Pancreas (tissue), 10 donors: Measurements from ENCODE around the gene COCH. TPM values are rescaled to one million over a fixed set of nuclear protein-coding genes. Genes with fewer than 3 reads are reported as not detected.

Experiments
- ATAC-seq, 4 donors: fragments of 200-7000 bp; cut with Tn5 transposase; one replicate each; pipeline versions ENCODE4 v1.8.0 to v1.9.1; 2020; ENCODE audit warnings: mild to moderate bottlenecking in 4 of 4, moderate library complexity in 4 of 4
- DNase-seq, 6 donors: peaks; one replicate each; pipeline ENCODE4 v3.0.0-alpha.2; 2020
- FAIRE-seq: peaks from 2 replicates; lab custom pipeline; 2012; peaks lifted over from hg19 to GRCh38; lab: Jason Lieb, UNC
- H3K27ac ChIP-seq, 4 donors: fragments of 200-600 bp; sonication (generic); 1 replicate in 3 of 4; 2 replicates in 1 of 4; pipeline versions ENCODE4 v1.5.0 to v1.8.0; 2020
- H3K27me3 ChIP-seq, 4 donors: fragments of 200-600 bp; one replicate each; pipeline ENCODE4 v1.8.0; 2021
- H3K36me3 ChIP-seq, 3 donors: fragments of 200-600 bp; sonication (generic) in 1 of 3; one replicate each; pipeline versions ENCODE4 v1.5.0 to v1.8.0; 2020 to 2021
- H3K4me1 ChIP-seq, 3 donors: fragments of 200-600 bp; one replicate each; pipeline ENCODE4 v1.8.0; 2021
- H3K4me3 ChIP-seq, 4 donors: fragments of 200-600 bp; sonication (generic) in 2 of 4; one replicate each; pipeline versions ENCODE4 v1.5.0 to v1.8.0; 2020 to 2021
- H3K9me3 ChIP-seq, 4 donors: fragments of 200-600 bp; one replicate each; pipeline ENCODE4 v1.8.0; 2021
- CTCF ChIP-seq, 4 donors: fragments of 200-600 bp; sonication (generic) in 3 of 4; IDR thresholded peaks; one replicate each; pipeline versions ENCODE4 v1.5.0 to v1.8.0; 2021; ENCODE audit warnings: antibody characterized with exemption in 4 of 4
- WGBS, 2 donors: extraction: QIAGEN DNeasy Blood & Tissue Kit; methylation state at CpG; one replicate each; pipeline ENCODE4 v1.1.7; 2013; 5-methylcytosine and 5-hydroxymethylcytosine counted together
- intact Hi-C, 3 donors: fragments of 100-400 bp; cut with DNase I; formaldehyde crosslinking; loops; one replicate each; pipeline versions ENCODE4 v1.11.1 to v1.14.2; 2022
- polyA plus RNA-seq, 2 donors: library from polyadenylated mRNA; stranded (reverse); fragments of 200-250 nt; gene quantifications; one replicate each; pipeline ENCODE4 v1.2.3, GENCODE V29; 2013
- total RNA-seq, 6 donors: library from RNA; stranded (reverse); fragmentation: NEBNext Ultra II Directional in 4 of 6; extraction: Animal tissue kit (Norgen Biotek cat#: 25700) in 4 of 6; gene quantifications; one replicate each; pipeline versions ENCODE4 v1.2.1 to v1.2.4, GENCODE V29; 2021 to 2023
- donor health status: healthy with polysubstance abuse.
- donor health status: DM: no; HTN: no; CAD: no; lungs with moderate emphysema.
- donor health status: DM: no; HTN: no; CAD: no.
- donor health status: control.
- donor health status: control.
- donor health status: Bipolar disorder and iron deficiency.
- donor health status: DM: yes; HTN: yes; CAD: no.
- donor health status: DM: no; HTN: no; CAD: no.
- donor health status: DM: no; HTN: no; CAD: no.
- donor health status: DM: yes; HTN: yes; CAD: no.

COCH gene
- total and polyA plus RNA-seq, 8 donors: 2.0 to 28.5 (median 6.2) TPM

DNA sequence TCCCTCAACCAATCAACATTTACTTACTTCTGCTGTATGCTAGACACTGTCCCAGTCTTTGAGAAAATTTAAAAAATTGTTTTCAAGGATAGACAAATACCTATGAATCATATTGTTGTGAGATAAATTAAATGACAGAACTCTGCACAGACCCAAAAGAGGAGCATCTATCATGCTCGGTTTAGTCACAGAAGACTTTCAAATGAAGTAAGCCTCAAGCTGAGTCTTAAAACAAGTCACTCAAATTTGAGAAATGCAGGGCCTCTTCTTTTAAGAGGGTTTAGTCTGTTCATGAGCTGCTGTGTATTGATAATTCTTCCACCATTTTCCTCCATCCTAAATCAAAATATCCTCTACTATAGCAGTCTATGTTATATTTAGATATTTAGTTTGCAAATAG, 24.4 kb upstream of the COCH start:
- 86 to 91% methylated on average over 1 of the region's 1 CpG for WGBS, 2 donors
- DNase-seq (no peak), FAIRE-seq (no peak), ATAC-seq (no peak)
- Histone ChIP-seq H3K4me3 (no peak overlapping the region), H3K9me3 (no peaks in the 10 kb centered on the region), H3K4me1 (no peaks in the 10 kb centered on the region), H3K36me3 (no peaks in the 10 kb centered on the region), H3K27me3 (no peaks in the 10 kb centered on the region), H3K27ac (no peak overlapping the region)
- intact Hi-C loops: no loop called here
- no peak for TF ChIP-seq CTCF (IDR thresholded peaks at IDR 0.05)

DNA sequence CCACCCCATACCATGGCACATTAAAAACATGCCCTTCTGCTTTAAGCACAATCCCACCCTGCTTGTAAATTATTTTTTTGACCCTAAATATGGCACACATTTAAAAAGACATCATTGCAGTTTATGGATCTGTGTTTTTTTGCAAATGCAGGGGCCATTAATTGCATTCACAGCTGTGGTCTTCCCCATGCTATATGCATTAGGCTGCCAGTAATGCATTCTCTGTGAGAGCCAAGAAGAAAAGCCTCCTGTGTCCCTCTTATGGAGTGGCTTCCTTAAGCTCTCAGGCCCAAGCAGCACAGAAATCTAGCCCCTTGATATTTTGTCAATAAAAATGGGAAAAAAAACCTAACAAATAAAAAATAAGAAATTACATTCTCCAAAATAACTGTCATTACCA, 20.4 kb upstream of the COCH start:
- no peak for DNase-seq
- H3K4me1 ChIP-seq: no peaks in the 10 kb centered on the region
- intact Hi-C loops: no loop called here
- no peak for TF ChIP-seq CTCF (IDR thresholded peaks at IDR 0.05)
- no peak for FAIRE-seq
- H3K36me3 ChIP-seq: no peaks in the 10 kb centered on the region
- no peaks in the 10 kb centered on the region for H3K27me3 ChIP-seq
- H3K9me3 ChIP-seq: no peaks in the 10 kb centered on the region
- ATAC-seq: no peak
- H3K27ac ChIP-seq: no peak overlapping the region
- H3K4me3 ChIP-seq: no peak overlapping the region

GRCh38 chr14:30854492-30854891, 19.9 kb upstream of the COCH start:
- Histone ChIP-seq H3K27ac (no peak overlapping the region), H3K9me3 (no peaks in the 10 kb centered on the region), H3K27me3 (no peaks in the 10 kb centered on the region), H3K36me3 (no peaks in the 10 kb centered on the region), H3K4me3 (no peak overlapping the region), H3K4me1 (no peaks in the 10 kb centered on the region)
- DNase-seq (no peak), ATAC-seq (peak in 1 of 4 donors; percentile 50), FAIRE-seq (no peak)
- TF ChIP-seq CTCF (IDR thresholded peaks at IDR 0.05): no peak
- intact Hi-C loops: no loop called here

- no peak for ATAC-seq
- Histone ChIP-seq H3K27ac (no peak overlapping the region), H3K36me3 (no peaks in the 10 kb centered on the region), H3K27me3 (no peaks in the 10 kb centered on the region), H3K4me1 (no peaks in the 10 kb centered on the region), H3K9me3 (no peaks in the 10 kb centered on the region), H3K4me3 (no peak overlapping the region)
- no peak for TF ChIP-seq CTCF (IDR thresholded peaks at IDR 0.05)
- FAIRE-seq: no peak
- WGBS, 2 donors: 93 to 94% methylated on average over 6 of the region's 6 CpGs
- no peak for DNase-seq
- intact Hi-C loops: no loop called here
Measured at GRCh38 chr14:30855345-30856037, 18.9 kb upstream of the COCH start.

DNA sequence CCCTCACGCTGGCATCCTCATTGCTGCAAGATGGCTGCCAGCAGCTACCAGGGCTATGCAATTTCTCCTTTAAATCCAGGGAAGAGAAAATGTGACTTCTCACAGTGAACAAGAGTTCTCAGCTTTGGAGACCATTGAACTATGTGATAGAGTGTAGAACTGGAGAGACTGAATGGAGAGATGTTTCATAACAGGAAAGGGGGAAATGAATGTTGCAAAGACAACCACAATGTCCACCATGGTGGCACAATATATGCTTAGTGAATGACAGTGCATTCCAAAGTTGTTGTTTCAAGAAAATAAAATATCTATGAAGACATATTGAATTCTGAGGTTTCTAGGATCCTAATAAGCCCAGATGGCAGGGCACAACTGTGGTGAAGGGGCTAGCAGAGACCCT, 13.2 kb upstream of the COCH start:
- ATAC-seq (no peak), FAIRE-seq (no peak), DNase-seq (no peak)
- Histone ChIP-seq H3K9me3 (no peaks in the 10 kb centered on the region), H3K36me3 (no peaks in the 10 kb centered on the region), H3K4me1 (no peaks in the 10 kb centered on the region), H3K27me3 (no peaks in the 10 kb centered on the region), H3K27ac (no peak overlapping the region), H3K4me3 (no peak overlapping the region)
- TF ChIP-seq CTCF (IDR thresholded peaks at IDR 0.05): no peak
- 85 to 92% methylated on average over 1 of the region's 1 CpG for WGBS, 2 donors
- intact Hi-C loops: no loop called here
